Hepatocyte (in vitro differentiated cells): ENCODE measurements around the gene PTPN5. TPM values are rescaled to one million over a fixed set of nuclear protein-coding genes. Genes with fewer than 3 reads are reported as not detected.

Experiments
- DNase-seq: peaks from one replicate; pipeline ENCODE4 v3.0.0-alpha.2; 2016; ENCODE audit warnings: low spot score
- H2AFZ ChIP-seq: fragments of 200-600 bp; sonication (generic); 2 replicates; pipeline ENCODE4 v1.6.0; 2016; ENCODE audit warnings: antibody characterized with exemption, mild to moderate bottlenecking
- H3K27ac ChIP-seq: fragments of 200-600 bp; sonication (generic); 2 replicates; pipeline ENCODE4 v1.5.1; 2016; ENCODE audit warnings: mild to moderate bottlenecking
- H3K27me3 ChIP-seq: fragments of 200-600 bp; sonication (generic); 2 replicates; pipeline ENCODE4 v1.6.1; 2016
- H3K36me3 ChIP-seq: fragments of 200-600 bp; sonication (generic); replicated peaks from 2 replicates; pipeline ENCODE4 v1.5.1; 2016; ENCODE audit warnings: low read depth; ENCODE audit not compliant: insufficient read depth
- H3K4me1 ChIP-seq: fragments of 200-600 bp; sonication (generic); 2 replicates; pipeline ENCODE4 v1.5.1; 2016; ENCODE audit warnings: mild to moderate bottlenecking, moderate library complexity; ENCODE audit not compliant: insufficient read depth
- H3K4me2 ChIP-seq: fragments of 200-600 bp; sonication (generic); 2 replicates; pipeline ENCODE4 v1.6.0; 2016
- H3K4me3 ChIP-seq: fragments of 200-600 bp; sonication (generic); 2 replicates; pipeline ENCODE4 v1.5.1; 2016; ENCODE audit warnings: mild to moderate bottlenecking
- H3K79me2 ChIP-seq: fragments of 200-600 bp; sonication (generic); 2 replicates; pipeline ENCODE4 v1.6.0; 2017; ENCODE audit warnings: mild to moderate bottlenecking
- H3K9me2 ChIP-seq: fragments of 200-600 bp; sonication (generic); replicated peaks from 2 replicates; pipeline ENCODE4 v1.6.0; 2017; ENCODE audit warnings: mild to moderate bottlenecking; ENCODE audit not compliant: insufficient read depth
- H3K9me3 ChIP-seq: fragments of 200-600 bp; sonication (generic); 2 replicates; pipeline ENCODE4 v1.5.1; 2016; ENCODE audit warnings: low read depth, mild to moderate bottlenecking
- H4K20me1 ChIP-seq: fragments of 200-600 bp; sonication (generic); 2 replicates; pipeline ENCODE4 v1.6.0; 2016; ENCODE audit warnings: mild to moderate bottlenecking; ENCODE audit not compliant: insufficient read depth, poor library complexity, severe bottlenecking
- EZH2 ChIP-seq: fragments of 200-600 bp; sonication (generic); IDR thresholded peaks from 2 replicates; pipeline ENCODE4 v1.6.1; 2016; ENCODE audit warnings: antibody characterized with exemption, mild to moderate bottlenecking, borderline replicate concordance
- EZH2phosphoT487 ChIP-seq: fragments of 200-600 bp; sonication (generic); IDR thresholded peaks from one replicate; pipeline ENCODE4 v1.6.1; 2018; ENCODE audit warnings: antibody characterized with exemption, mild to moderate bottlenecking, low read depth, moderate library complexity; ENCODE audit not compliant: unreplicated experiment, severe bottlenecking
- WGBS: methylation state at CpG from one replicate; pipeline ENCODE4 v1.1.6; 2016; ENCODE audit warnings: low lambda C conversion rate; ENCODE audit errors: missing lambda C conversion rate; 5-methylcytosine and 5-hydroxymethylcytosine counted together
- polyA plus RNA-seq: library from polyadenylated mRNA; unstranded; fragments of >200 nt; fragmentation: Nextera tagmentation; extraction: Ambion mirVana; gene quantifications from 2 replicates; pipeline ENCODE4 v1.2.1, GENCODE V29; 2016
- total RNA-seq: library from RNA; depleted of rRNA; stranded (reverse); fragments of >200 nt; gene quantifications from 2 replicates; pipeline ENCODE4 v1.2.3, GENCODE V29; 2014
- TF ChIP-seq, protein P1 (sequence below): fragments of 200-600 bp; sonication (generic); IDR thresholded peaks from 2 replicates; pipeline ENCODE4 v1.5.1; 2016; ENCODE audit warnings: antibody characterized with exemption, mild to moderate bottlenecking; ENCODE audit not compliant: poor library complexity

Gene PTPN5
- total and polyA plus RNA-seq, 2 experiments from 2014 or later = 0.22 to 0.90 TPM

DNA sequence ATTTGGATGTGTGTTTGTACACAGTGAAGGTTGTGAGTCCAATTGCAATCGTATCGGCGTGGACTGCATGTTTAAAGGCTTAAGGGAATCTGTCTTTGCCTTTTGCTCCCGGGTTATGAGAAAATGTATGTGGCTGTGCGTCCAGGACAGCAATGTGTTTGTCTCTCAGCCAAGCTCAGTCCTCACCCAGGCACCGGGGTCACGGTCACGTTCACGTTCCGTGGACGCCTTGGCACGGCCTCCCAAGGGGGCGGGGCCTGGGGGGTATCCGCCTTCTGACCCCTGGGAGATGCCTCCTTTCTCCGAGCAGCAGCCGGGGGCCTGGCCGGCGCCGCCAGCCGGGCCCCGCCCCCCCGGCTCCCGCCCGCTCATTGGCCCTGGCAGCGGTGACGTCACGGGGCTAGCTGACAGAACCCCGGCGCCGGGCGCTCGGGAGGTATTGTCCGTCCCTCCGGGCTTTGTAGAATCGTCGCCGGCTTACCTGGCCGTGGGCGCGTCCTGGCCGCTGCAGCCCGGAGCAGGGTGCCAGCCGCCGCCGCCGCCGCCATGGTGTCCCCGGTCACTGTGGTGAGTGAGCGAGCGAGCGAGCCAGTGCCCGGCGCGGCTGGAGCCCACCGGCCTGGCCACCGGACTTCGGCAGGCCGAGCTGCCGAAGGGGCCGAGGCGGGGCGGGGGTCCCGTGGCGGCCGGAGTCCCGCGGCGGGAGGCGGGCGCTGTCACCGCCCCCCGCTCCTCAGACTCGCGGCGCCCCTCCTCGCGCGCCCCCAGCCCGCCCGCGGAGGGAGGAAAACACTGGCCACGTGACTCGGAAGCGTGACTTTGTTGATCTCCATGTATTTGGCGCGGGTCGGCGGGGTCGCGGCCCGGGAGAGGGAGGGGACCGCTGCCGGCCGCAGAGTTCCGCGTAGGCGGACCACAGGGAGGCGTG, 93.0 kb downstream of the PTPN5 start, which contains the start of gene TMEM86A:
TSS of gene TMEM86A (plus strand) at position 439 of the 928 bp plus-strand sequence. CDS start at position 547, 108 bp downstream.
- WGBS = 2% methylated on average over 31 of the region's 98 CpGs
- Histone ChIP-seq H4K20me1 (no peaks in the 10 kb centered on the region), H3K79me2 (no peaks in the 10 kb centered on the region), H3K27ac (peak within 1 kb of the TSS; percentile 67), H3K9me3 (no peaks in the 10 kb centered on the region), H3K4me3 (peak within 1 kb of the TSS; percentile 98), H3K9me2 (no peaks in the 10 kb centered on the region), H3K27me3 (no peaks in the 10 kb centered on the region), H2AFZ (peak within 1 kb of the TSS; percentile 59), H3K36me3 (no peaks in the 10 kb centered on the region), H3K4me2 (peak within 1 kb of the TSS; percentile 84), H3K4me1 (peaks cover 5% of the 10 kb centered on the region)
- TF ChIP-seq, protein P1, sequence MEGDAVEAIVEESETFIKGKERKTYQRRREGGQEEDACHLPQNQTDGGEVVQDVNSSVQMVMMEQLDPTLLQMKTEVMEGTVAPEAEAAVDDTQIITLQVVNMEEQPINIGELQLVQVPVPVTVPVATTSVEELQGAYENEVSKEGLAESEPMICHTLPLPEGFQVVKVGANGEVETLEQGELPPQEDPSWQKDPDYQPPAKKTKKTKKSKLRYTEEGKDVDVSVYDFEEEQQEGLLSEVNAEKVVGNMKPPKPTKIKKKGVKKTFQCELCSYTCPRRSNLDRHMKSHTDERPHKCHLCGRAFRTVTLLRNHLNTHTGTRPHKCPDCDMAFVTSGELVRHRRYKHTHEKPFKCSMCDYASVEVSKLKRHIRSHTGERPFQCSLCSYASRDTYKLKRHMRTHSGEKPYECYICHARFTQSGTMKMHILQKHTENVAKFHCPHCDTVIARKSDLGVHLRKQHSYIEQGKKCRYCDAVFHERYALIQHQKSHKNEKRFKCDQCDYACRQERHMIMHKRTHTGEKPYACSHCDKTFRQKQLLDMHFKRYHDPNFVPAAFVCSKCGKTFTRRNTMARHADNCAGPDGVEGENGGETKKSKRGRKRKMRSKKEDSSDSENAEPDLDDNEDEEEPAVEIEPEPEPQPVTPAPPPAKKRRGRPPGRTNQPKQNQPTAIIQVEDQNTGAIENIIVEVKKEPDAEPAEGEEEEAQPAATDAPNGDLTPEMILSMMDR = peak; percentile 10
- no peak for TF ChIP-seq EZH2
- DNase-seq = peak; percentile 97

DNA sequence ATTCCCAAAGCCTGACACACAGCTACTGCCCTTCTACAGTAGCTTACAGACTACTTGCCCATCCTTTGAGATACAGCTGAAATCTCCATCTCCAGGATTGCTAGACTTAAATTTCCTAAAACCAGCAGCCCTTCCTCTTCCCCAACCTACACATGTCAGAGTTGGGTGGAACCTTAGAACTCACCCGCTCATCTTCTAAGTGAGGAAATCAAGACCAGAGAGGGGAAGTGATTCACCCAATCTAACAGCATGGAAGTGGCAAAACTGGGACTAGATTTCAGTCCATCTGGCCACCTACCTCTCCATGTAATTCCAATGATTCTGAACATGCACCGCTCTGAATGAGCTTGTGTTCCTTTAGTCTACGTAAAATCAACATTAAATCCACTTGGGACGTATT, 94.0 kb downstream of the PTPN5 start:
- Histone ChIP-seq H2AFZ (peak overlapping the region; percentile 59), H3K9me2 (no peaks in the 10 kb centered on the region), H3K27ac (no peak overlapping the region), H3K79me2 (no peaks in the 10 kb centered on the region), H3K4me3 (no peak overlapping the region), H3K36me3 (no peaks in the 10 kb centered on the region), H3K27me3 (no peaks in the 10 kb centered on the region), H4K20me1 (no peaks in the 10 kb centered on the region), H3K9me3 (no peaks in the 10 kb centered on the region), H3K4me2 (no peak overlapping the region), H3K4me1 (peaks cover 5% of the 10 kb centered on the region)
- no peak for DNase-seq
- WGBS = 92% methylated on average over 4 of the region's 4 CpGs
- TF ChIP-seq EZH2 = no peak
- TF ChIP-seq, protein P1 = no peak
- TF ChIP-seq EZH2phosphoT487 = no peak

DNA sequence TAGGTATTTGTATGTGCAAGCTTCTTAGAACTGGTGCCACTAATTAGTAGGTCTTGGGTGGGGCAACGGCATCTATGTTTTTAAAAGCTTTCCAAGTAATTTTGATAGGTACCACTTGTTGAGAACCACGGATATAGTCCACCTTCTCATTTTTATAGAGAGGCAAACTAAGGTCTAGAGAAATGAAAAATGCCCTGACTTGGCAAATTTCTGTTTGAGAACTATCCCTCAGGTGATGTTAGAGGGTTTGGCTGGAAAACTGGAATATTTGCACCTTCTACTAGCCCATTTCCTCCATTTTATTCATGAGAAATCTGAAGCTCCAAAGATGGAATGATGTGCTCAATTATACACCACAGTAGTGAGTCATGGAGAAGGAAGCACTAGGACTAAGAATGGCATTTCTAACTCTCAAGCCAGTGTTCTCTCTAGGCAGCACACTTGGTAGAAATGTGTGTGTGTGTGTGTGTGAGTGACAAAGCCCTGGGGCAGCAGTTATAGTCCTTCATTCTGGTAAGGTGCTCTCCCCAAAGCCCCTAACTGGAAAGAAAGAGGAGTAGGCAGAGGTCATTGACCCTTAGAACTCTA, 94.9 kb downstream of the PTPN5 start:
- no peaks in the 10 kb centered on the region for H3K27me3 ChIP-seq
- no peaks in the 10 kb centered on the region for H3K9me3 ChIP-seq
- no peaks in the 10 kb centered on the region for H3K9me2 ChIP-seq
- H3K4me1 ChIP-seq = peaks cover 5% of the 10 kb centered on the region
- no peaks in the 10 kb centered on the region for H3K36me3 ChIP-seq
- 88% methylated on average over 2 of the region's 2 CpGs for WGBS
- H4K20me1 ChIP-seq = no peaks in the 10 kb centered on the region
- TF ChIP-seq, protein P1 = no peak
- TF ChIP-seq EZH2 (no peak), EZH2phosphoT487 (no peak)
- H3K27ac ChIP-seq = no peak overlapping the region
- no peak overlapping the region for H3K4me3 ChIP-seq
- H2AFZ ChIP-seq = no peak overlapping the region
- H3K4me2 ChIP-seq = no peak overlapping the region
- no peaks in the 10 kb centered on the region for H3K79me2 ChIP-seq
- no peak for DNase-seq
